Prostate gland (tissue), 2 donors: ENCODE measurements around the gene SYNPR. TPM values are rescaled to one million over a fixed set of nuclear protein-coding genes. Genes with fewer than 3 reads are reported as not detected.

Experiments
- DNase-seq: peaks from one replicate; pipeline ENCODE4 v3.0.0-alpha.2; 2019; ENCODE audit warnings: low spot score
- H3K27ac ChIP-seq, 2 donors: fragments of 200-600 bp; sonication (generic); 2 replicates each; pipeline ENCODE4 v1.5.1; 2017 to 2019
- H3K27me3 ChIP-seq: fragments of 200-600 bp; sonication (generic); replicated peaks from 2 replicates; pipeline ENCODE4 v1.5.1; 2019; ENCODE audit not compliant: insufficient read depth
- H3K36me3 ChIP-seq, 2 donors: fragments of 200-600 bp; sonication (generic); 1 replicate in 1 of 2; 2 replicates in 1 of 2; pipeline versions ENCODE4 v1.5.1 to v1.8.1; 2017 to 2019
- H3K4me1 ChIP-seq: fragments of 200-600 bp; sonication (generic); replicated peaks from 2 replicates; pipeline ENCODE4 v1.5.1; 2019
- H3K4me3 ChIP-seq, 2 donors: fragments of 200-600 bp; sonication (generic); 2 replicates each; pipeline ENCODE4 v1.5.1; 2017 to 2019
- H3K9me3 ChIP-seq: fragments of 200-600 bp; sonication (generic); 2 replicates; pipeline ENCODE4 v1.5.1; 2017
- POLR2A ChIP-seq: fragments of 450-650 bp; IDR thresholded peaks from one replicate; pipeline ENCODE4 v1.6.1; 2016; ENCODE audit warnings: antibody characterized with exemption, mild to moderate bottlenecking
- POLR2AphosphoS5 ChIP-seq: sonication (generic); formaldehyde crosslinking; IDR thresholded peaks from one replicate; pipeline ENCODE4 v1.6.1; 2017; ENCODE audit warnings: antibody characterized with exemption
- WGBS: methylation state at CpG from one replicate; pipeline ENCODE4 v1.1.5; 2018; 5-methylcytosine and 5-hydroxymethylcytosine counted together
- intact Hi-C: fragments of 100-400 bp; cut with DNase I; formaldehyde crosslinking; loops from one replicate; pipeline ENCODE4 v1.14.2; 2022
- total RNA-seq, 2 donors: library from RNA; depleted of rRNA; stranded (reverse); fragments of >200 nt; gene quantifications; one replicate each; pipeline ENCODE4 v1.1.0, GENCODE V29; 2016
- TF ChIP-seq, protein P1 (sequence below), 4 experiments: fragments of 200-600 bp in 2 of 4; fragments of 450-650 bp in 2 of 4; sonication (generic) in 2 of 4; IDR thresholded peaks; 1 replicate in 3 of 4; 2 replicates in 1 of 4; pipeline ENCODE4 v1.5.1; 2016 to 2019; ENCODE audit warnings: antibody characterized with exemption in 4 of 4, mild to moderate bottlenecking in 2 of 4, moderate library complexity in 2 of 4

The SYNPR gene
- total RNA-seq, 2 donors from 2014 or later, result not detected

DNA sequence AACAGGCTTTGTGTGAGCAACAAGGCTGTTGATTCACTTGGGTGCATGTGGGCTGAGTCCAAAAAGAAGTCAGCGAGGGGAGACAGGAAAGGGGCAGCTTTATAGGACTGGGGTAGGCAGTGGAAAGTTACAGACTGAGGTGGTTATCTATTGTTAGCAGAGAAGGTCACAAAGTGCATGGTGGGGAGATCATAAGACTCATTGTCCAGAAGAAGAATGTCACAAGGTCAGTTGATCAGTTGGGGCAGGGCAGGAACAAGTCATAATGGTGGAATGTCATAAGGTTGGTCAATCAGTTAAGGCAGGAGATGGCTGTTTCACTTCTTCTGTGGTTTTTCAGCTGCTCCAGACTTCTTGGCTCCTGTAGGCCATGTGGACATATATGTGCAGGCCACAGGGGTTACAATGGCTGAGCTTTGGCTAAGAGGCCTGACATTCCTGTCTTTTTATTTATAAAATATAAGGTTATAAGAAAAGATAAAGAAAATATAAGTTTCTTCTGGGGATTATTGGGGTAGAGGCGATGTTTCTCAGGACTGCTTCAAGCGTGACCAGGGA lies 304.9 kb downstream of the SYNPR start:
- intact Hi-C loops, result no loop called here
- no peaks in the 10 kb centered on the region for H3K4me1 ChIP-seq
- no peak overlapping the region for H3K4me3 ChIP-seq
- no peak for DNase-seq
- H3K36me3 ChIP-seq, result no peaks in the 10 kb centered on the region
- no peak overlapping the region for H3K27ac ChIP-seq
- no peak for TF ChIP-seq POLR2AphosphoS5
- TF ChIP-seq, protein P1, sequence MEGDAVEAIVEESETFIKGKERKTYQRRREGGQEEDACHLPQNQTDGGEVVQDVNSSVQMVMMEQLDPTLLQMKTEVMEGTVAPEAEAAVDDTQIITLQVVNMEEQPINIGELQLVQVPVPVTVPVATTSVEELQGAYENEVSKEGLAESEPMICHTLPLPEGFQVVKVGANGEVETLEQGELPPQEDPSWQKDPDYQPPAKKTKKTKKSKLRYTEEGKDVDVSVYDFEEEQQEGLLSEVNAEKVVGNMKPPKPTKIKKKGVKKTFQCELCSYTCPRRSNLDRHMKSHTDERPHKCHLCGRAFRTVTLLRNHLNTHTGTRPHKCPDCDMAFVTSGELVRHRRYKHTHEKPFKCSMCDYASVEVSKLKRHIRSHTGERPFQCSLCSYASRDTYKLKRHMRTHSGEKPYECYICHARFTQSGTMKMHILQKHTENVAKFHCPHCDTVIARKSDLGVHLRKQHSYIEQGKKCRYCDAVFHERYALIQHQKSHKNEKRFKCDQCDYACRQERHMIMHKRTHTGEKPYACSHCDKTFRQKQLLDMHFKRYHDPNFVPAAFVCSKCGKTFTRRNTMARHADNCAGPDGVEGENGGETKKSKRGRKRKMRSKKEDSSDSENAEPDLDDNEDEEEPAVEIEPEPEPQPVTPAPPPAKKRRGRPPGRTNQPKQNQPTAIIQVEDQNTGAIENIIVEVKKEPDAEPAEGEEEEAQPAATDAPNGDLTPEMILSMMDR (IDR thresholded peaks at IDR 0.05), result no peak
- no peak for TF ChIP-seq POLR2A
- no peaks in the 10 kb centered on the region for H3K27me3 ChIP-seq
- WGBS, result 93% methylated on average over 3 of the region's 3 CpGs
- no peaks in the 10 kb centered on the region for H3K9me3 ChIP-seq

DNA sequence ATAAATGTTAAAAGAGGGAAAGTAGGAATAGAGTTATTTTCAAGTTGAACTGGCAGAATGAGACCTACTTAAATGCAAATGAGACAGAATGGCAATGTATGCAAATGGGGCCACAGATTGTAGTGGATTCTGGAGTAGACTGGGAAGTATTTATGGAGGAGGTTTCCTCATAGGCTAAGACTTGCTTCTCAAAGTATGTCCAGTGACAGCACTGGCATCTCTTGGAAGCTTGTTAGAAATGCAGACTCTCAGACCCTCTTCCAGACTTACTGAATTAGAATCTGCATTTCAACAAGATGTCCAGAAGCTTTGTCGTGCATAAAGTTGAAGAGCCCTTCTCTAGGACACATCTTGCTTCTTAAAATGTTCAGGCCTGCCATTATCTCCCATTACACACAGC lies 306.6 kb downstream of the SYNPR start:
- TF ChIP-seq, protein P1 (IDR thresholded peaks at IDR 0.05), result no peak
- TF ChIP-seq POLR2A, result no peak
- TF ChIP-seq POLR2AphosphoS5, result no peak
- no peaks in the 10 kb centered on the region for H3K27me3 ChIP-seq
- intact Hi-C loops, result no loop called here
- no peaks in the 10 kb centered on the region for H3K36me3 ChIP-seq
- H3K4me3 ChIP-seq, result no peak overlapping the region
- WGBS, result 87% methylated on average over 1 of the region's 1 CpG
- no peaks in the 10 kb centered on the region for H3K4me1 ChIP-seq
- no peak for DNase-seq
- H3K27ac ChIP-seq, result no peak overlapping the region
- no peaks in the 10 kb centered on the region for H3K9me3 ChIP-seq

DNA sequence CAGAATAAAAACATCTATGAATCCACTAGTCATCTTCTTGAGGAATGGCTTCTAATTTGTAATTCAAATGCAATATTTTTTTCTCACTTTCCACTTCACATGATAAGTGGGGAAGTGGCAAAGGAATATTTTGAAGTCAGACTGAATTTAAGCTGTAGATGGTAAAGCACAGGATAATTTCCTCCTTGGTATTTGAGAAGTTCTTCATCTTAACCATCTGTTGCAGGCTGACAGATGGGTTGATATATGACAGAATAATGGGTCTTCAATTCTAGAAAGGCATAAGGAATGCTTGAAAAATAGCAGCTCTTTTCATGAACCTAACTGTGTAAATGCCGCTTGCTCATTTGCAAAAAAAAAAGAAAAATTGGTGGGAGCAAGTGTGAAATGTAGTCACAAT lies 307.8 kb downstream of the SYNPR start:
- no peaks in the 10 kb centered on the region for H3K4me1 ChIP-seq
- DNase-seq, result no peak
- intact Hi-C loops, result no loop called here

DNA sequence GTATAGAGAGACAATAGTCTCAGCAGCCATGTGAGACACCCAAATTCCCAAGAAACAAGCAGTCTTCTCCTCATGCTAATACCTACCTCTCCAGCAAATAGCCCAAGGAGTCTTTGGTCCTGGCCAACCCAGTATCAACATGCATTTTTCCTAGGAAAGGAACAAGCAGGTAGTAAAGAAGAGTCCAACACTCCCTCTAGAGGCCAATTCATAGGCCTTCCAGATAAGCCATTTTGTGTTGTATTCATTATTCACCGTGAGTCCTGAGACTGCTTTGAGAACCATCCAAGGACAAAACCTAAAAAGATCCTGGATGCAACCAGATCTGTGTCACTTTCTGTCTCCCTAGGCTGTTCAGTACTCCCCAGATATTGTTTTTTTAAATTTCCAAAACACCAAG lies 310.8 kb downstream of the SYNPR start:
- DNase-seq, result no peak
- Histone ChIP-seq H3K9me3 (no peaks in the 10 kb centered on the region), H3K36me3 (no peaks in the 10 kb centered on the region), H3K4me3 (no peak overlapping the region), H3K27ac (no peak overlapping the region), H3K4me1 (no peaks in the 10 kb centered on the region), H3K27me3 (no peaks in the 10 kb centered on the region)
- WGBS, result 97% methylated on average over 1 of the region's 1 CpG
- intact Hi-C loops, result no loop called here
- TF ChIP-seq POLR2AphosphoS5 (no peak), POLR2A (no peak)
- TF ChIP-seq, protein P1 (IDR thresholded peaks at IDR 0.05), result no peak

More for the DNA sequence above, 307.8 kb downstream of the SYNPR start:
- Histone ChIP-seq H3K27ac (no peak overlapping the region), H3K4me3 (no peak overlapping the region), H3K27me3 (no peaks in the 10 kb centered on the region), H3K9me3 (no peaks in the 10 kb centered on the region), H3K36me3 (no peaks in the 10 kb centered on the region)
- TF ChIP-seq POLR2A, result no peak
- TF ChIP-seq, protein P1 (IDR thresholded peaks at IDR 0.05), result no peak
- TF ChIP-seq POLR2AphosphoS5, result no peak
- WGBS, result 90% methylated on average over 1 of the region's 1 CpG

DNA sequence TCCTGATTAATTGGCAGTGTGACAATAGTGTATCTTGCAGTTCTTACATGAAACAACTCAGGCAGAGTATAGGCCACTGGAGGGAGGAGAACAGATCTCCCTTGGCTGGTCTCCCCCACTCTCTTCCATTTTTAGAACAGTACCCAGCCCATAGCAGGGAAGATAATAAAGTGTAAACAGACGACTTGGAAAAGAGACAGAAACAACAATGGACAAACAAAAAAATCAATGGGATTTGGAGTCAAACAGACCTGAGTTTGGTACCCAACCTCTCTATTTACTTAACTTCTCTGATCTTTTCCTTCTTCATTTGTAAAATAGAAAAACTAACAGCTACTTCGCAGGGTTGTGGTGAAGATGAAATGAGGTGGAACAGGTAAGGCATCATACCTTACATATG lies 315.7 kb downstream of the SYNPR start:
- Histone ChIP-seq H3K27ac (no peak overlapping the region), H3K4me3 (no peak overlapping the region)

More for the DNA sequence above, 315.7 kb downstream of the SYNPR start:
- no peak for DNase-seq
- TF ChIP-seq POLR2AphosphoS5 (no peak), POLR2A (no peak)
- TF ChIP-seq, protein P1 (IDR thresholded peaks at IDR 0.05), result no peak
- Histone ChIP-seq H3K27me3 (no peaks in the 10 kb centered on the region), H3K9me3 (no peaks in the 10 kb centered on the region), H3K4me1 (no peaks in the 10 kb centered on the region), H3K36me3 (no peaks in the 10 kb centered on the region)
- intact Hi-C loops, result no loop called here
- whole genome bisulfite sequencing, result 51% methylated on average over 2 of the region's 2 CpGs
